Measurements from ENCODE around the gene SMCO3. TPM values are rescaled to one million over a fixed set of nuclear protein-coding genes. Genes with fewer than 3 reads are reported as not detected.

Gene SMCO3
- total and polyA plus RNA-seq, 4 experiments from 2014 or later = 0.08 to 0.31 TPM; not detected in 2

- intact Hi-C loops (cut with micrococcal nuclease) = no loop called here
- ChIA-PET POLR2A (ENCODE audit: partially characterized antibody) (interaction anchor here (0.7 kb wide), 1 partner anchor 63 kb away, joined by 3 read pairs; a partner anchor contains a TSS), CTCF (ENCODE audit: partially characterized antibody) (interaction anchor here (0.6 to 1.6 kb wide), 3 partner anchors 11 to 162 kb away, joined by 3 to 5 read pairs (median 4); no protein-coding TSS in a partner anchor)
- Mint-ChIP-seq H3K27me3 (peaks cover 4 to 15% of the 10 kb centered on the region in 2 donors), H3K4me3 (no peak overlapping the region), H3K27ac (no peak overlapping the region), H3K9me3 (no peaks in the 10 kb centered on the region), H3K4me1 (no peaks in the 10 kb centered on the region), H3K36me3 (no peaks in the 10 kb centered on the region)
- Histone ChIP-seq H3K4me1 (ENCODE audit: insufficient read depth, low read length) (no peaks in the 10 kb centered on the region), H3K36me3 (ENCODE audit: insufficient read depth, low read length) (no peaks in the 10 kb centered on the region), H3K9me3 (ENCODE audit: control insufficient read depth in 1 of 2, low read length in 2 of 2) (no peaks in the 10 kb centered on the region), H3K27ac (ENCODE audit: low read depth, low read length) (no peak overlapping the region), H3K27me3 (ENCODE audit: insufficient read depth, low read length) (no peaks in the 10 kb centered on the region), H3K4me3 (ENCODE audit: low read length in 2 of 2) (no peak overlapping the region)
- no peak for DNase-seq
Measured at GRCh38 chr12:14833336-14833735, 19.4 kb upstream of the SMCO3 start.

- Histone ChIP-seq H3K4me1 (ENCODE audit: insufficient read depth, low read length) (no peaks in the 10 kb centered on the region), H3K9me3 (ENCODE audit: control insufficient read depth in 1 of 2, low read length in 2 of 2) (no peaks in the 10 kb centered on the region), H3K27me3 (ENCODE audit: insufficient read depth, low read length) (no peaks in the 10 kb centered on the region), H3K4me3 (ENCODE audit: low read length in 2 of 2) (no peak overlapping the region), H3K36me3 (ENCODE audit: insufficient read depth, low read length) (no peaks in the 10 kb centered on the region), H3K27ac (ENCODE audit: low read depth, low read length) (no peak overlapping the region)
- CTCF ChIA-PET (ENCODE audit: partially characterized antibody) = interaction anchor here (0.8 to 1.2 kb wide), 4 partner anchors 9 to 440 kb away, joined by 3 read pairs; no protein-coding TSS in a partner anchor
- intact Hi-C loops (cut with micrococcal nuclease) = no loop called here
- Mint-ChIP-seq H3K27ac (no peak overlapping the region), H3K9me3 (no peaks in the 10 kb centered on the region), H3K27me3 (peaks cover 2 to 4% of the 10 kb centered on the region in 2 donors), H3K4me3 (no peak overlapping the region), H3K36me3 (no peaks in the 10 kb centered on the region), H3K4me1 (no peaks in the 10 kb centered on the region)
- no peak for DNase-seq
- POLR2A ChIA-PET (ENCODE audit: partially characterized antibody) = no interaction called here
Measured at GRCh38 chr12:14828892-14829291, 14.9 kb upstream of the SMCO3 start.

- Mint-ChIP-seq H3K27me3 (peaks cover 0 to 2% of the 10 kb centered on the region in 2 donors), H3K27ac (no peak overlapping the region), H3K9me3 (no peaks in the 10 kb centered on the region), H3K4me3 (no peak overlapping the region), H3K4me1 (no peaks in the 10 kb centered on the region), H3K36me3 (no peaks in the 10 kb centered on the region)
- Histone ChIP-seq H3K36me3 (ENCODE audit: insufficient read depth, low read length) (no peaks in the 10 kb centered on the region), H3K9me3 (ENCODE audit: control insufficient read depth in 1 of 2, low read length in 2 of 2) (no peaks in the 10 kb centered on the region), H3K27me3 (ENCODE audit: insufficient read depth, low read length) (no peaks in the 10 kb centered on the region), H3K27ac (ENCODE audit: low read depth, low read length) (no peak overlapping the region), H3K4me3 (ENCODE audit: low read length in 2 of 2) (no peak overlapping the region), H3K4me1 (ENCODE audit: insufficient read depth, low read length) (no peaks in the 10 kb centered on the region)
- intact Hi-C loops (cut with micrococcal nuclease) = no loop called here
- ChIA-PET POLR2A (ENCODE audit: partially characterized antibody) (no interaction called here), CTCF (ENCODE audit: partially characterized antibody) (no interaction called here)
- no peak for DNase-seq
Measured at GRCh38 chr12:14827043-14827442, 13.1 kb upstream of the SMCO3 start.

- intact Hi-C loops (cut with micrococcal nuclease) = no loop called here
- Histone ChIP-seq H3K4me1 (ENCODE audit: insufficient read depth, low read length) (no peaks in the 10 kb centered on the region), H3K27ac (ENCODE audit: low read depth, low read length) (no peak overlapping the region), H3K9me3 (ENCODE audit: control insufficient read depth in 1 of 2, low read length in 2 of 2) (no peaks in the 10 kb centered on the region), H3K27me3 (ENCODE audit: insufficient read depth, low read length) (no peaks in the 10 kb centered on the region), H3K4me3 (ENCODE audit: low read length in 2 of 2) (no peak overlapping the region), H3K36me3 (ENCODE audit: insufficient read depth, low read length) (no peaks in the 10 kb centered on the region)
- no peak for DNase-seq
- Mint-ChIP-seq H3K36me3 (peaks cover 0 to 2% of the 10 kb centered on the region in 2 donors), H3K4me3 (no peak overlapping the region), H3K27me3 (peaks cover under 1 to 2% of the 10 kb centered on the region in 2 donors), H3K4me1 (no peaks in the 10 kb centered on the region), H3K27ac (no peak overlapping the region), H3K9me3 (no peaks in the 10 kb centered on the region)
- CTCF ChIA-PET (ENCODE audit: partially characterized antibody) = no interaction called here
- POLR2A ChIA-PET (ENCODE audit: partially characterized antibody) = no interaction called here
Measured at GRCh38 chr12:14826491-14826890, 12.5 kb upstream of the SMCO3 start.

- H3K9me3 ChIP-seq (ENCODE audit: control insufficient read depth in 1 of 2, low read length in 2 of 2) = no peaks in the 10 kb centered on the region
- no peak overlapping the region for H3K4me3 Mint-ChIP-seq
Measured at GRCh38 chr12:14825256-14825655, 11.3 kb upstream of the SMCO3 start.

GRCh38 chr12:14824012-14824634 is 10.1 kb upstream of the SMCO3 start:
- H3K4me1 Mint-ChIP-seq = no peaks in the 10 kb centered on the region
- no peaks in the 10 kb centered on the region for H3K36me3 ChIP-seq (ENCODE audit: insufficient read depth, low read length)
- H3K9me3 Mint-ChIP-seq = no peaks in the 10 kb centered on the region
- intact Hi-C loops (cut with micrococcal nuclease) = no loop called here
- H3K27ac ChIP-seq (ENCODE audit: low read depth, low read length) = no peak overlapping the region
- H3K27me3 Mint-ChIP-seq = peaks cover 0 to 3% of the 10 kb centered on the region in 2 donors
- no peaks in the 10 kb centered on the region for H3K27me3 ChIP-seq (ENCODE audit: insufficient read depth, low read length)
- ChIA-PET CTCF (ENCODE audit: partially characterized antibody) (no interaction called here), POLR2A (ENCODE audit: partially characterized antibody) (no interaction called here)
- no peak overlapping the region for H3K4me3 ChIP-seq (ENCODE audit: low read length in 2 of 2)
- no peak overlapping the region for H3K4me3 Mint-ChIP-seq
- H3K4me1 ChIP-seq (ENCODE audit: insufficient read depth, low read length) = no peaks in the 10 kb centered on the region
- H3K9me3 ChIP-seq (ENCODE audit: control insufficient read depth in 1 of 2, low read length in 2 of 2) = no peaks in the 10 kb centered on the region
- DNase-seq = no peak
- peaks cover 0 to 4% of the 10 kb centered on the region in 2 donors for H3K36me3 Mint-ChIP-seq
- no peak overlapping the region for H3K27ac Mint-ChIP-seq

More at GRCh38 chr12:14825256-14825655, 11.3 kb upstream of the SMCO3 start:
- intact Hi-C loops (cut with micrococcal nuclease) = no loop called here
- DNase-seq = no peak
- peaks cover 0 to 4% of the 10 kb centered on the region in 2 donors for H3K36me3 Mint-ChIP-seq
- ChIA-PET POLR2A (ENCODE audit: partially characterized antibody) (no interaction called here), CTCF (ENCODE audit: partially characterized antibody) (interaction anchor here (1.3 kb wide), 1 partner anchor 21 kb away, joined by 6 read pairs; no protein-coding TSS in a partner anchor)
- H3K4me1 Mint-ChIP-seq = no peaks in the 10 kb centered on the region
- no peaks in the 10 kb centered on the region for H3K9me3 Mint-ChIP-seq
- Histone ChIP-seq H3K27ac (ENCODE audit: low read depth, low read length) (no peak overlapping the region), H3K4me1 (ENCODE audit: insufficient read depth, low read length) (no peaks in the 10 kb centered on the region), H3K36me3 (ENCODE audit: insufficient read depth, low read length) (no peaks in the 10 kb centered on the region), H3K27me3 (ENCODE audit: insufficient read depth, low read length) (no peaks in the 10 kb centered on the region), H3K4me3 (ENCODE audit: low read length in 2 of 2) (no peak overlapping the region)
- H3K27ac Mint-ChIP-seq = no peak overlapping the region
- H3K27me3 Mint-ChIP-seq = peaks cover 0 to 3% of the 10 kb centered on the region in 2 donors

- no peaks in the 10 kb centered on the region for H3K27me3 Mint-ChIP-seq
- CTCF ChIA-PET (ENCODE audit: partially characterized antibody) = interaction anchor here (1.3 to 2.1 kb wide), 3 partner anchors 41 to 410 kb away, joined by 5 to 10 read pairs (median 8); partner anchors contain the start of gene RERG
- no peaks in the 10 kb centered on the region for H3K36me3 Mint-ChIP-seq
- H3K9me3 ChIP-seq (ENCODE audit: control insufficient read depth in 1 of 2, low read length in 2 of 2) = no peaks in the 10 kb centered on the region
- POLR2A ChIA-PET (ENCODE audit: partially characterized antibody) = interaction anchor here (1.7 kb wide), 1 partner anchor 41 kb away, joined by 11 read pairs; a partner anchor contains a TSS
- H3K36me3 ChIP-seq (ENCODE audit: insufficient read depth, low read length) = no peaks in the 10 kb centered on the region
- H3K27ac Mint-ChIP-seq = no peak overlapping the region
- H3K27me3 ChIP-seq (ENCODE audit: insufficient read depth, low read length) = no peaks in the 10 kb centered on the region
- no peak for DNase-seq
- H3K9me3 Mint-ChIP-seq = no peaks in the 10 kb centered on the region
- no peak overlapping the region for H3K27ac ChIP-seq (ENCODE audit: low read depth, low read length)
- no peak overlapping the region for H3K4me3 ChIP-seq (ENCODE audit: low read length in 2 of 2)
- H3K4me1 ChIP-seq (ENCODE audit: insufficient read depth, low read length) = peaks cover 12% of the 10 kb centered on the region
- intact Hi-C loops (cut with micrococcal nuclease) = no loop called here
- no peak overlapping the region for H3K4me3 Mint-ChIP-seq
- peaks cover 5 to 14% (median 11%) of the 10 kb centered on the region in 4 donors for H3K4me1 Mint-ChIP-seq
Measured at GRCh38 chr12:14811486-14811885, 2.5 kb downstream of the SMCO3 start.
